ENCODE data around the gene RINL. TPM values are rescaled to one million over a fixed set of nuclear protein-coding genes. Genes with fewer than 3 reads are reported as not detected.

Gene RINL
- polyA plus RNA-seq (2011; rRNA removed), result 1.6 TPM in 2 replicates
- 0.78 and 1.9 TPM in 2 replicates for polyA minus RNA-seq (2011; rRNA and poly(A)+ RNA removed)

GRCh38 chr19:38877781-38878574 lies at the start of gene RINL:
Gene RINL (minus strand): TSS chr19:38878275. CDS start chr19:38876742, 1,533 bp downstream.
- Histone ChIP-seq H3K27ac (ENCODE audit: low read depth, low read length) (no peak within 1 kb of the TSS), H3K9me3 (ENCODE audit: control insufficient read depth, insufficient read depth, low read length) (no peaks in the 10 kb centered on the region), H3K27me3 (ENCODE audit: control insufficient read depth, insufficient read depth, low read length) (no peaks in the 10 kb centered on the region), H3K4me3 (ENCODE audit: low read depth, low read length) (no peak within 1 kb of the TSS)
- ChIA-PET CTCF (interaction anchor here (0.9 to 2.0 kb wide), 4 partner anchors 8 to 243 kb away, joined by 3 to 6 read pairs (median 4); no protein-coding TSS in a partner anchor), POLR2A (interaction anchor here (0.7 kb wide), 1 partner anchor 135 kb away, joined by 6 read pairs; no protein-coding TSS in a partner anchor)
- no peak for DNase-seq (ENCODE audit: low read depth, low spot score)
- TF ChIP-seq, protein P1, sequence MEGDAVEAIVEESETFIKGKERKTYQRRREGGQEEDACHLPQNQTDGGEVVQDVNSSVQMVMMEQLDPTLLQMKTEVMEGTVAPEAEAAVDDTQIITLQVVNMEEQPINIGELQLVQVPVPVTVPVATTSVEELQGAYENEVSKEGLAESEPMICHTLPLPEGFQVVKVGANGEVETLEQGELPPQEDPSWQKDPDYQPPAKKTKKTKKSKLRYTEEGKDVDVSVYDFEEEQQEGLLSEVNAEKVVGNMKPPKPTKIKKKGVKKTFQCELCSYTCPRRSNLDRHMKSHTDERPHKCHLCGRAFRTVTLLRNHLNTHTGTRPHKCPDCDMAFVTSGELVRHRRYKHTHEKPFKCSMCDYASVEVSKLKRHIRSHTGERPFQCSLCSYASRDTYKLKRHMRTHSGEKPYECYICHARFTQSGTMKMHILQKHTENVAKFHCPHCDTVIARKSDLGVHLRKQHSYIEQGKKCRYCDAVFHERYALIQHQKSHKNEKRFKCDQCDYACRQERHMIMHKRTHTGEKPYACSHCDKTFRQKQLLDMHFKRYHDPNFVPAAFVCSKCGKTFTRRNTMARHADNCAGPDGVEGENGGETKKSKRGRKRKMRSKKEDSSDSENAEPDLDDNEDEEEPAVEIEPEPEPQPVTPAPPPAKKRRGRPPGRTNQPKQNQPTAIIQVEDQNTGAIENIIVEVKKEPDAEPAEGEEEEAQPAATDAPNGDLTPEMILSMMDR (IDR thresholded peaks at IDR 0.05; ENCODE audit: low read depth, low read length), result no peak

- H3K27me3 ChIP-seq (ENCODE audit: control insufficient read depth, insufficient read depth, low read length), result no peaks in the 10 kb centered on the region
- no peak overlapping the region for H3K27ac ChIP-seq (ENCODE audit: low read depth, low read length)
- no peaks in the 10 kb centered on the region; the same call in 1 of the 2 replicates for H3K9me3 ChIP-seq (ENCODE audit: control insufficient read depth, insufficient read depth, low read length)
- ChIA-PET POLR2A (no interaction called here), CTCF (no interaction called here)
- TF ChIP-seq, protein P1 (IDR thresholded peaks at IDR 0.05; ENCODE audit: low read depth, low read length), result no peak
- DNase-seq (ENCODE audit: low read depth, low spot score), result no peak
- H3K4me3 ChIP-seq (ENCODE audit: low read depth, low read length), result no peak overlapping the region
Measured at GRCh38 chr19:38924388-38924787, 46.3 kb upstream of the RINL start.

DNA sequence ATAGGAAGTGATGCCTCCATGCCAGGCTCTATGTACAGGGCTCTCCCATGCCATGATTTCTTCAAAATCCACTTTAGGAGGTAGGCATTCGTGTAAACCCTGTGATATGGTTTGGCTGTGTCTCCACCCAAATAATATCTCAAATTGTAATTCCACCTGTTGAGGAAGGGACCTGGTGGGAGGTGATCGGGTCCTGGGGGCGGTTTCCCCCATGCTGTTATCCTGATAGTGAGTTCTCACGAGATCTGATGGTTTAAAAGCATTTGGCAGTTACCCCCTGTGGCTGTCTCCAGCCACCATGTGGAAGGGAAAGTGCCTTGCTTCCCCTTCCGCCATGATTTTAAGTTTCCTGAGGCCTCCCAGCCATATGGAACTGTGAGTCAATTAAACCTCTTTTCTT lies 44.4 kb upstream of the RINL start:
- CTCF ChIA-PET, result no interaction called here
- no peak for DNase-seq (ENCODE audit: low read depth, low spot score)
- POLR2A ChIA-PET, result no interaction called here
- Histone ChIP-seq H3K27ac (ENCODE audit: low read depth, low read length) (no peak overlapping the region), H3K9me3 (ENCODE audit: control insufficient read depth, insufficient read depth, low read length) (no peaks in the 10 kb centered on the region; the same call in 1 of the 2 replicates), H3K4me3 (ENCODE audit: low read depth, low read length) (no peak overlapping the region), H3K27me3 (ENCODE audit: control insufficient read depth, insufficient read depth, low read length) (no peaks in the 10 kb centered on the region)
- TF ChIP-seq, protein P1 (IDR thresholded peaks at IDR 0.05; ENCODE audit: low read depth, low read length), result no peak

DNA sequence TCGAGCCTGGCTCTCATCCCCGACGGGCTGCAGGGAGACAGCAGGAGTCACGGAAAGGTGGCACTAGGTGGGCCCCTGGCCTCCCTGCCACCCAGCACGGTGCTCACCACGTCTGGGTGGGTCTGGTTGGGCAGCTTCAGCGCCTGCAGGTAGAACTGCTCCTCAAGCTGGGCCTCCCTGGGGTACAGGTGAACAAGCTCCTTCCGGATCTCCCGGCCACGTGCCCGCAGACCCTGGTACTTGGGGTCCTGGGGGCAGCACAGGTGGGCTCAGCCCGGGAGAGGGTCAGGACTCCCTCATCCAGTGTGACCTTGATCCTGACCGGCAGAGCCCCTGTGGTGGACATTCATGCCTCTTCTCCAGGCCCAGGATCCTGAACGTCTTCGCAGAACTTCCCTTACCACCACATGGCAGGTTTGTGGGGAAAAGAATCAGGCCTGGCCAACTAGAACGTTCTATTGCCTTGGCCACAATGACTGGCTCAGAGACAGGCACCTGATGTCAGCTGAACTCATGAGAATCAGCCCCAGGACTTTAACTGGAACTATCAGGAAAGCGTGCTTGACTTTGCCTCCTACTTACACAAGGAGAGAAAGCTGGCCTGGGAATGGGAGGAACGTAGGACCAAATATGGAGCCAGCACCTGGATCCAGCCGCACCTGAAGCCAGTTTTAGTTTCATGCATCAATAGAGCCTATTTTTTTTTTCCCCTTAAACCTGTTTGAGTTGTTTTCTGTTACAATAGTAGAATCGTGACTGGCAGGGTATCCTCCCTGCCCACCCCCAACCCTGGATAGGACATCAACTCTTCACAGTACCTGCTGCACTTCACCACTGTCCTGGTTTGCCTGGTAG lies 43.6 kb upstream of the RINL start:
- POLR2A ChIA-PET, result interaction anchor here (1.7 kb wide), 1 partner anchor 21 kb away, joined by 5 read pairs; the partner anchor contains the start of genes NFKBIB and SIRT2
- TF ChIP-seq, protein P1 (IDR thresholded peaks at IDR 0.05; ENCODE audit: low read depth, low read length), result no peak
- Histone ChIP-seq H3K27ac (ENCODE audit: low read depth, low read length) (no peak overlapping the region), H3K27me3 (ENCODE audit: control insufficient read depth, insufficient read depth, low read length) (no peaks in the 10 kb centered on the region), H3K4me3 (ENCODE audit: low read depth, low read length) (no peak overlapping the region), H3K9me3 (ENCODE audit: control insufficient read depth, insufficient read depth, low read length) (no peaks in the 10 kb centered on the region; the same call in 1 of the 2 replicates)
- CTCF ChIA-PET, result no interaction called here
- DNase-seq (ENCODE audit: low read depth, low spot score), result no peak

Measured in AG04450 (cell line).